Measurements from ENCODE around the gene ZNF555. TPM values are rescaled to one million over a fixed set of nuclear protein-coding genes. Genes with fewer than 3 reads are reported as not detected.

Gene ZNF555
- total and polyA plus RNA-seq, 2 of the 13 experiments (the other 11 are each of a cell fraction or from before 2014, with no cell fraction given): 5.0 to 8.0 TPM

DNA sequence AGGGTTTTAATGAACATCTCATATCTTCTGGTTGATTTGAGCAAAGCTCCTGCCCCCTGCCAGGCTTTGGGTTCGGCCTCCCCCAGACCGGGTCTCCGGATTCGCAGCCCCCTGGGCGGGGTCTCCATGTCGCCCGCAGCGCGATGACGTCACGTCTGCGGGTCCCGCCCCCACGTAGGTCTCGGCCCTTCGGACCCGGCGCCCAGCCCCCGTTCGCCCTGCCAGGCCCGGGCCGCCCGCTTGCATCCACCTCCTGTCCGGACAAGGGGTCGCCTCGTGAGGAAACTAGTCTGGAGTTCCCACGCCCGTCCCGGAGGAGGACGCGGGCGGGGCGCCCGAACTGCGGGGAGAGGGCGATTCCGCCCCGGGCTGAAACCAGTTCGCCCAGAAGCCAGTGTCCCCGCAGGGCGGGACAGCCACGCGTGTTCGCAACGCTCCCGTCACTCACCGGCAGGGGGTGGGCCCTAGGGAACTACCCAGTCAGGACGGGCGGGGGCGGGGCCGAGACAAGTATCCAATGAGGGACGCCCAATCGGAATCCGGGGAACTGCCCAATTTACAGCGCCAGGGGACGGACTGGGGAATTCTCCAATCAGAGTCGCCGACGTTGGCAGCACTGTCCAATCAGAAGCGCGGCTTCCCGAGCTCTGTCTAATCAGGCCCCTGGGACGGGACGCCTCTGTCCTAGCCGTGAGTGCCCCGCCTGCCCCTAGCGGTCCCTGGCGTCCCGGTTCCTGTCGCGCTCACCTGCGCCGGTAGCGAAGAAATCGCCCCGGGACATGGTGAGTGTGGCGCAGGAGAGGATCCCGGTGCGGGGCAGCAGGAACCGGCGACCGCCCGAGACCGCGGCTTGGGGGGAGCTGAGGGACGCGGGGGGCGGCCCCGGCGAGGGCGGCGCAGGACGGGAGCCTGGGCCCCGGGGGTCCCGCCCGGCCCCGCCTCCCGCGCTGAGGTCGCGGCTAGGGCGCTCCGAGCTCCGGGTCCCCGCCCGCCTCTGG lies at the start of gene ZNF555 (continued):
- no peak for TF ChIP-seq FIP1L1 (IDR thresholded peaks at IDR 0.05; ENCODE audit: borderline replicate concordance, insufficient read depth, low read depth, low read length)
- TF ChIP-seq ZEB1 (IDR thresholded peaks at IDR 0.05; ENCODE audit: insufficient replicate concordance, low read depth): no peak
- no peak for TF ChIP-seq ZSCAN30 (CRISPR knock-in tag; IDR thresholded peaks at IDR 0.05)
- TF ChIP-seq RNF2 (conservative IDR thresholded peaks at IDR 0.05; ENCODE audit: low read depth): no peak
- TF ChIP-seq ZBTB21 (CRISPR knock-in tag; IDR thresholded peaks at IDR 0.05): 0 out of 2 replicates have a peak, but pooled peaks have one; percentile 9
- TF ChIP-seq ATF4 (CRISPR knock-in tag; IDR thresholded peaks at IDR 0.05): peak in 1 of 2 experiments; percentile 66; a peak in 1 of 4 replicates
- TF ChIP-seq, protein P1, sequence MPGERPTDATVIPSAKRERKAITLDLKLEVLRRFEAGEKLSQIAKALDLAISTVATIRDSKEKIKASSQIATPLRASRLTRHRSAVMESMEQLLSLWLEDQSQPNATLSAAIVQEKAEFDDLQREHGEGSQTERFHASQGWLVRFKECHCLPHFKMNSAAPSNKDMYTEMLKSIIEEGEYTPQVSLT (CRISPR knock-in tag; IDR thresholded peaks at IDR 0.05; ENCODE audit: borderline replicate concordance, low read depth): no peak
- no peak for TF ChIP-seq ZNF460 (CRISPR knock-in tag; IDR thresholded peaks at IDR 0.05; ENCODE audit: borderline replicate concordance)
- peak; percentile 63 for TF ChIP-seq MED8 (CRISPR knock-in tag; IDR thresholded peaks at IDR 0.05; ENCODE audit: insufficient replicate concordance)
- TF ChIP-seq ZSCAN9 (CRISPR knock-in tag; IDR thresholded peaks at IDR 0.05; ENCODE audit: borderline replicate concordance): 0 out of 2 replicates have a peak, but pooled peaks have one; percentile 61
- 0 out of 2 replicates have a peak, but pooled peaks have one; percentile 69 for TF ChIP-seq ZNF512B (CRISPR knock-in tag; IDR thresholded peaks at IDR 0.05; ENCODE audit: borderline replicate concordance)
- no peak for TF ChIP-seq MAFK (conservative IDR thresholded peaks at IDR 0.05 in 1 of 2, IDR thresholded peaks at IDR 0.05 in 1 of 2; ENCODE audit: low read length in 2 of 2)
- TF ChIP-seq, protein P2, sequence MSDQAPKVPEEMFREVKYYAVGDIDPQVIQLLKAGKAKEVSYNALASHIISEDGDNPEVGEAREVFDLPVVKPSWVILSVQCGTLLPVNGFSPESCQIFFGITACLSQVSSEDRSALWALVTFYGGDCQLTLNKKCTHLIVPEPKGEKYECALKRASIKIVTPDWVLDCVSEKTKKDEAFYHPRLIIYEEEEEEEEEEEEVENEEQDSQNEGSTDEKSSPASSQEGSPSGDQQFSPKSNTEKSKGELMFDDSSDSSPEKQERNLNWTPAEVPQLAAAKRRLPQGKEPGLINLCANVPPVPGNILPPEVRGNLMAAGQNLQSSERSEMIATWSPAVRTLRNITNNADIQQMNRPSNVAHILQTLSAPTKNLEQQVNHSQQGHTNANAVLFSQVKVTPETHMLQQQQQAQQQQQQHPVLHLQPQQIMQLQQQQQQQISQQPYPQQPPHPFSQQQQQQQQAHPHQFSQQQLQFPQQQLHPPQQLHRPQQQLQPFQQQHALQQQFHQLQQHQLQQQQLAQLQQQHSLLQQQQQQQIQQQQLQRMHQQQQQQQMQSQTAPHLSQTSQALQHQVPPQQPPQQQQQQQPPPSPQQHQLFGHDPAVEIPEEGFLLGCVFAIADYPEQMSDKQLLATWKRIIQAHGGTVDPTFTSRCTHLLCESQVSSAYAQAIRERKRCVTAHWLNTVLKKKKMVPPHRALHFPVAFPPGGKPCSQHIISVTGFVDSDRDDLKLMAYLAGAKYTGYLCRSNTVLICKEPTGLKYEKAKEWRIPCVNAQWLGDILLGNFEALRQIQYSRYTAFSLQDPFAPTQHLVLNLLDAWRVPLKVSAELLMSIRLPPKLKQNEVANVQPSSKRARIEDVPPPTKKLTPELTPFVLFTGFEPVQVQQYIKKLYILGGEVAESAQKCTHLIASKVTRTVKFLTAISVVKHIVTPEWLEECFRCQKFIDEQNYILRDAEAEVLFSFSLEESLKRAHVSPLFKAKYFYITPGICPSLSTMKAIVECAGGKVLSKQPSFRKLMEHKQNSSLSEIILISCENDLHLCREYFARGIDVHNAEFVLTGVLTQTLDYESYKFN (CRISPR knock-in tag; conservative IDR thresholded peaks at IDR 0.05): peak; percentile 64
- TF ChIP-seq ZNF776 (CRISPR knock-in tag; IDR thresholded peaks at IDR 0.05): no peak
- TF ChIP-seq, protein P3, sequence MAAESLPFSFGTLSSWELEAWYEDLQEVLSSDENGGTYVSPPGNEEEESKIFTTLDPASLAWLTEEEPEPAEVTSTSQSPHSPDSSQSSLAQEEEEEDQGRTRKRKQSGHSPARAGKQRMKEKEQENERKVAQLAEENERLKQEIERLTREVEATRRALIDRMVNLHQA (CRISPR knock-in tag; IDR thresholded peaks at IDR 0.05): no peak
- no peak for TF ChIP-seq HDAC6 (IDR thresholded peaks at IDR 0.05; ENCODE audit: low read depth, low read length)
- peak; percentile 74; the same call in 1 of the 2 replicates for TF ChIP-seq ZNF607 (CRISPR knock-in tag; IDR thresholded peaks at IDR 0.05; ENCODE audit: borderline replicate concordance)
- peak; percentile 98 for TF ChIP-seq SALL1 (CRISPR knock-in tag; IDR thresholded peaks at IDR 0.05)
